Activated CD4-positive, alpha-beta memory T cell treated with anti-CD3 and anti-CD28 coated beads, Interleukin-2, amount 10 ng/mL, durations not matched to agents 7 days and 5 days (primary cell): ENCODE measurements around the gene FAM120A. TPM values are rescaled to one million over a fixed set of nuclear protein-coding genes. Genes with fewer than 3 reads are reported as not detected.

Source experiments
- CTCF ChIA-PET: fragments of 350-600 bp; sonication (Branson Sonifier 250); formaldehyde crosslinking; loops from one replicate; lab custom pipeline; 2021; ENCODE audit warnings: antibody characterized with exemption, inconsistent platforms; lab: Charles Lee
- POLR2A ChIA-PET: fragments of 350-600 bp; sonication (Branson Sonifier 250); formaldehyde crosslinking; loops from one replicate; lab custom pipeline; 2021; ENCODE audit warnings: antibody characterized with exemption; lab: Charles Lee
- DNase-seq: peaks from one replicate; pipeline ENCODE4 v3.0.0-alpha.2; 2020
- H3K27ac Mint-ChIP-seq: one replicate; pipeline ENCODE4 v1.8.0; 2021; ENCODE audit warnings: mild to moderate bottlenecking, mixed read lengths
- H3K27me3 Mint-ChIP-seq: one replicate; pipeline ENCODE4 v1.8.0; 2021; ENCODE audit warnings: mixed read lengths
- H3K36me3 Mint-ChIP-seq: one replicate; pipeline ENCODE4 v1.8.0; 2021; ENCODE audit warnings: low read depth, mixed read lengths
- H3K4me1 Mint-ChIP-seq: one replicate; pipeline ENCODE4 v1.8.0; 2021; ENCODE audit warnings: mixed read lengths
- H3K4me3 Mint-ChIP-seq: one replicate; pipeline ENCODE4 v1.8.0; 2021; ENCODE audit warnings: mild to moderate bottlenecking, mixed read lengths
- H3K9me3 Mint-ChIP-seq: one replicate; pipeline ENCODE4 v1.8.0; 2021; ENCODE audit warnings: mixed read lengths
- total RNA-seq, 2 experiments: library from RNA; stranded (reverse); gene quantifications; one replicate each; pipeline ENCODE4 v1.2.3, GENCODE V29; 2021

Gene FAM120A, protein sequence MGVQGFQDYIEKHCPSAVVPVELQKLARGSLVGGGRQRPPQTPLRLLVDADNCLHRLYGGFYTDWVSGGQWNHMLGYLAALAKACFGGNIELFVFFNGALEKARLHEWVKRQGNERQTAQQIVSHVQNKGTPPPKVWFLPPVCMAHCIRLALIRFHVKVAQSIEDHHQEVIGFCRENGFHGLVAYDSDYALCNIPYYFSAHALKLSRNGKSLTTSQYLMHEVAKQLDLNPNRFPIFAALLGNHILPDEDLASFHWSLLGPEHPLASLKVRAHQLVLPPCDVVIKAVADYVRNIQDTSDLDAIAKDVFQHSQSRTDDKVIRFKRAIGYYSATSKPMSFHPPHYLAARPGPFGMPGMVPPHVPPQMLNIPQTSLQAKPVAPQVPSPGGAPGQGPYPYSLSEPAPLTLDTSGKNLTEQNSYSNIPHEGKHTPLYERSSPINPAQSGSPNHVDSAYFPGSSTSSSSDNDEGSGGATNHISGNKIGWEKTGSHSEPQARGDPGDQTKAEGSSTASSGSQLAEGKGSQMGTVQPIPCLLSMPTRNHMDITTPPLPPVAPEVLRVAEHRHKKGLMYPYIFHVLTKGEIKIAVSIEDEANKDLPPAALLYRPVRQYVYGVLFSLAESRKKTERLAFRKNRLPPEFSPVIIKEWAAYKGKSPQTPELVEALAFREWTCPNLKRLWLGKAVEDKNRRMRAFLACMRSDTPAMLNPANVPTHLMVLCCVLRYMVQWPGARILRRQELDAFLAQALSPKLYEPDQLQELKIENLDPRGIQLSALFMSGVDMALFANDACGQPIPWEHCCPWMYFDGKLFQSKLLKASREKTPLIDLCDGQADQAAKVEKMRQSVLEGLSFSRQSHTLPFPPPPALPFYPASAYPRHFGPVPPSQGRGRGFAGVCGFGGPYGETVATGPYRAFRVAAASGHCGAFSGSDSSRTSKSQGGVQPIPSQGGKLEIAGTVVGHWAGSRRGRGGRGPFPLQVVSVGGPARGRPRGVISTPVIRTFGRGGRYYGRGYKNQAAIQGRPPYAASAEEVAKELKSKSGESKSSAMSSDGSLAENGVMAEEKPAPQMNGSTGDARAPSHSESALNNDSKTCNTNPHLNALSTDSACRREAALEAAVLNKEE
- 100 to 1,000 TPM; 133 to 138 TPM for total RNA-seq

DNA sequence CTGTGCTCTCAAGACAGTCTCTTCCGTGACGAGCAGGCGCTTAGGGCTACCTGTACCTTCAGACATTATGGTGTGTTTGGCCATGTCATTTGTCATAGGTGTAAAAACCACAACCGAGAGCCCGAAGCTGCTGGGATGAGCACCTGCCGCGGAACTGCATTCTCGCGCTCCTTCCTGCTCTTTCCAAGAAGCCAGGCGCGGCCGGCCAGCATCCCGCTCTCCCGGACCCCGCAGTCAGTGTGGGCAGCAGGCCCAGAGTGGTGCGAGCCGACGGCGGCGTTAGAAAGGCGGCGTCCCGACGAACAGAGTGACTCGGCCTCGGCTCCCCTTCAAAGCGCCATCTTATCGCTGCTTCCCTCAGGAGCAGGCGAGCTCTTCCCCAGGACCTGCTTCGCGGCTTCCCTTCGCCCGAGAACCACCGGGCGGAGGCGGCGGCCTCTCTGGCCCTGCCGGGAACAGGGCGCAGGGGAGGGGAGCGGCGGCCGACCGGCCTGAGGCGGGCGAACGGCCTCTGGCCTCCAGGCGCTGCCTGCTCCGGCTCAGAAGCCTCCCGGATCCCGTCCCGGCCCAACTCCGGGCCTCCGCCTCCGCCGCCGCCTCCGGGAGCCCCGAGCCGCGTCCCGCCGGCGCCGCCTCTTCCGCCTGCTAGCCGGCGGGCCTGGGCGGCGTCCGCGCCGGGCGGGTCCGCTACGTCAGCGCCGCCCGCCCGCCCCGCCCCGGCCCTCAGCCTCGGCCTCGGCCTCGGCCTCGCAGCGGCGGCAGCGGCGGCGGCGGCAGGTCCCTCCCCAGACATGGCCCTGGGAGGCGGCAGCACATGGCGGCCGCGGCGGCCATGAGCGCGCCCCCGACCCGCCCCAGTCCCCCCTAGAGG lies at the start of gene FAM120A:
Gene FAM120A (plus strand): TSS at position 741 of the 871 bp plus-strand sequence. CDS start 231 bp downstream, outside the sequence.
- Mint-ChIP-seq H3K9me3 (no peaks in the 10 kb centered on the region), H3K27ac (peak within 1 kb of the TSS; percentile 92), H3K27me3 (no peaks in the 10 kb centered on the region), H3K4me1 (peaks cover 50% of the 10 kb centered on the region), H3K4me3 (peak within 1 kb of the TSS; percentile 91), H3K36me3 (peaks cover 69% of the 10 kb centered on the region)
- peak; percentile 81 for DNase-seq
- ChIA-PET POLR2A (interaction anchor here (0.8 to 5.3 kb wide), 12 partner anchors 9 to 392 kb away, joined by 3 to 160 read pairs (median 4); no protein-coding TSS in a partner anchor), CTCF (interaction anchor here (0.9 to 1.9 kb wide), 3 partner anchors 18 to 115 kb away, joined by 3 to 13 read pairs (median 4); no protein-coding TSS in a partner anchor)

DNA sequence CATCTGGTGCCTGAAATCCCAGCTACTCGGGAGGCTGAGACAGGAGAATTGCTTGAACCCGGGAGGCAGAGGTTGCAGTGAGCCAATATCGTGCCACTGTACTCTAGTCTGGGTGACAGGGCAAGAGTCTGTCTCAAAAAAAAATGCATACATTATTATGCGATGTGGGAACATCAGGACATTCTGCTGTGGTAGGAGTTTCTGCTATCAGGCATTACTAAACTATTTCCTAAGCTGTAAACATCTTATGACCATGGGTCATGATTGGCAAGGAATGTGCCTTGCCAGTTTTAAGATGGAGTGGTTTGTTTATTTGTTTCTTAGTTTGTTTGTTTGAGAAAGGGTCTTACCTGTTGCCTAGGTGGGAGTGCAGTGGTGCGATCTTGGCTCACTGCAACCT lies 45.1 kb upstream of the FAM120A start:
- CTCF ChIA-PET, result interaction anchor here (1.1 kb wide), 1 partner anchor 160 kb away, joined by 3 read pairs; no protein-coding TSS in a partner anchor
- no peaks in the 10 kb centered on the region for H3K36me3 Mint-ChIP-seq

DNA sequence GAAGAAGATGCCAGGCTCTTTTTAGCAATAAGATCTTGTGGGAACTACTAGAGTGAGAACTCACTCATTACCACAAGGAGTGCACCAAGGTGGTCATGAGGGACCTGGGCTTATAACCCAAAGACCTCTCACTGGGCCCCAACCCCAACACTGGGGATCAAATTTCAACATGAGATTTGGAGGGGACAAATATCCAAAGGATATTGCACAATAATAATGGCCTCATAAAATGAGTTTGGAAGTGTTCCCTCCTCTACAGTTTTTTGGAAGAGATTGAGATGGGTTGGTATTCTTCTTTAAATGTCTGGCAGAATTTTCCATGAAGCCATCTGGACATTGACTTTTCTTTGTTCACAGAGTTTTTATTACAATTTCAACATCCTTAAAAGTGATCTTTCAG lies 38.0 kb upstream of the FAM120A start:
- no peak for DNase-seq
- CTCF ChIA-PET, result no interaction called here
- Mint-ChIP-seq H3K27ac (no peak overlapping the region), H3K9me3 (peaks cover 7% of the 10 kb centered on the region), H3K4me3 (no peak overlapping the region), H3K27me3 (peaks cover 56% of the 10 kb centered on the region), H3K36me3 (peaks cover 3% of the 10 kb centered on the region), H3K4me1 (no peaks in the 10 kb centered on the region)
- POLR2A ChIA-PET, result no interaction called here

More for the DNA sequence above, 45.1 kb upstream of the FAM120A start:
- Mint-ChIP-seq H3K9me3 (no peaks in the 10 kb centered on the region), H3K4me1 (no peaks in the 10 kb centered on the region), H3K27me3 (peaks cover 25% of the 10 kb centered on the region), H3K4me3 (no peak overlapping the region), H3K27ac (no peak overlapping the region)
- DNase-seq, result no peak
- POLR2A ChIA-PET, result no interaction called here

DNA sequence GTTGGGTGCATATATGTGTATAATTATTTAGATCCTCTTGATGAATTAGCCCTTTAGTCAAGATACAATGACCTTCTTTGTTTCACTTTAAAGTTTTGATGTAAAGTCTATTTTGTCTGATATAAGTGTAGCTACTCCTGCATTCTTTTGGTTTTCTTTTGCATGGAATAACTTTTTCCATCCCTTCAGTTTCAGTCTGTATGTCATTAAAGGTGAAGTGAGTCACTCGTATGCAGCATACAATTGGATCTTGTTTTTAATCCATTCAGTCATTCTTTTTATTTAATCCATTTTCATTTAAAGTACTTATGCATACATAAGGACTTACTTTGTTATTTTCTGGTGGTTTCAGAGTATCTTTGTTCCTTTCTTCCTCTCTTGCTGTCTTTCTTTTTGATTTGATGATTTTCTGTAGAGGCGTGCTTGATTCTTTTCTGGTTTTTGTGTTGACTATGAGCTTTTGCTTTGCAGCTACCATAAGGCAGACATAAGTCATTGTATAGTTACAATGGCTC lies 36.3 kb upstream of the FAM120A start:
- peaks cover 43% of the 10 kb centered on the region for H3K27me3 Mint-ChIP-seq
- DNase-seq, result no peak
- no peak overlapping the region for H3K27ac Mint-ChIP-seq
- ChIA-PET POLR2A (no interaction called here), CTCF (no interaction called here)
- H3K9me3 Mint-ChIP-seq, result peaks cover 13% of the 10 kb centered on the region
- no peaks in the 10 kb centered on the region for H3K4me1 Mint-ChIP-seq
- H3K36me3 Mint-ChIP-seq, result peaks cover 6% of the 10 kb centered on the region
- H3K4me3 Mint-ChIP-seq, result no peak overlapping the region

DNA sequence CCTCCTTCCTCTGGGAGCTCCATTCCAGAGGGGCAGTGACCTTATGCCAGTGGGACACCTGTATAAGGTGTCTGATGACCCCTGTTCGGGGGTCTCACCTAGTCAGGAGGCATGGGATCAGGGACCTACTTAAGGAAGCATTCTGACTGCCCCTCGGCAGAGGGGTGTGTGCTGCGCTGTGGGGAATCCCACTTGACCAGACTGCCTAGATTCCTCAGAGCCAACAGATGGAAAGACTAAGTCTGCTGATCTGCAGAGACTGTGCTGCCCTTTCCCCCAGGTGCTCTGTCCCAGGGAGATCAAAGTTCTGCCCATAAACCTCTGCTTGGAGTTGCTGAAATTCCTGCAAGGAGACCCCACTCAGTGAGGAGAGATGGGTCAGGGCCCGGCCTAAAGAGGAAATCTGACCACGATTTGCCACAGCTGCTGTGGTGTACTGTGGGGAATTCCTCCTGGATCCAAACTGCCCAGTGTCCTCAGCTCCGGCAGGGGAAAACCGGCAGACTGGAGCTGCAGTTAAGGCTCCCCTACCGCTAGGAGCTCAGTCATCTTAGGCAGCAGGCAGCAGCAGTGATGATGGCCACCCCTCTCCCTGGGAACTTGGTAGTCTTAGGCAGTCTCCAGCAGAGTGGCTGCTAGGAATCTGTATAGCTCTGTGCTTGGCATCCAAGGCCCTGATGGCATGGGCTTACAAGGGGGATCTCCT lies 34.8 kb upstream of the FAM120A start:
- no peaks in the 10 kb centered on the region for H3K4me1 Mint-ChIP-seq
- CTCF ChIA-PET, result no interaction called here
- H3K36me3 Mint-ChIP-seq, result peaks cover 6% of the 10 kb centered on the region
- no peak for DNase-seq
- POLR2A ChIA-PET, result no interaction called here
- no peak overlapping the region for H3K4me3 Mint-ChIP-seq
- H3K9me3 Mint-ChIP-seq, result peaks cover 13% of the 10 kb centered on the region
- H3K27ac Mint-ChIP-seq, result no peak overlapping the region
- peaks cover 36% of the 10 kb centered on the region for H3K27me3 Mint-ChIP-seq

DNA sequence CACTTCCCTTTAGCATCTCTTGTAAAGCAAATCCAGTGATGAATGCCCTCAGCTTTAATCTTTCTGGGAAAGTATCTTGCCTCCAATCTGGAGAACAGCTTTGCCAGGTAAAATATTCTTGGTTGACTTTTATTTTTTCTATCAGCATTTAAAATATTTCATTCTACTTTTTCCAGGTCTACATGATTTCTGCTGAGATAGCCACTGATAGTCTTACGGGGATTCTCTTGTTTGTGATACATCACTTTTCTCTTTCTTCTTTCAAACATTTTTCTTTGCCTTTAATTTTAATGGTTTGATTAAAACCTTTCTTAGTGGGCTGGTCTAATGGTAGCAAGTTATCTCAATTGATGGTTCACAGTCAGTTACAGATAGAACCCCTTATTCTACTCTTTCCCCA lies 33.9 kb upstream of the FAM120A start:
- peaks cover 13% of the 10 kb centered on the region for H3K9me3 Mint-ChIP-seq

DNA sequence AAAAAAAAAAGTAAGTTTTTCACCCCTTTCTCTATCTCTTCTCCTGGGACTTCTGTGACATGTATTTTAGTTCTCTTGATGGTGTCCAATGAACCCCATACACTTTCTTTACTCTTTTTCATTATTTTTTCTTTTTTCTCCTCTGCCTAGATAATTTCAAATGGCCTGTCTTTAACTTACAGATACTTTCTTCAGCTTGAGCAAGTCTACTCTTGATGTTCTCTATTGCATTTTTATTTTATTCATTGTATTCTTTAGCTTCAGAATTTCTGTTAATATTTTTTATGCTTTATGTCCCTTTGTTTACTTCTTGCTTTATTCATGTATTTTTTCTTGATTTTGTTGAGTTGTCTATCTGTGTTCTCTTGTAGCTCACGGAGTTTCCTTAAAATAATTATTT lies 32.5 kb upstream of the FAM120A start:
- ChIA-PET POLR2A (no interaction called here), CTCF (no interaction called here)
- Mint-ChIP-seq H3K4me3 (no peak overlapping the region), H3K27me3 (peaks cover 21% of the 10 kb centered on the region), H3K4me1 (no peaks in the 10 kb centered on the region), H3K27ac (no peak overlapping the region), H3K36me3 (peaks cover 6% of the 10 kb centered on the region), H3K9me3 (peaks cover 13% of the 10 kb centered on the region)
- DNase-seq, result no peak

More for the DNA sequence above, 33.9 kb upstream of the FAM120A start:
- DNase-seq, result no peak
- Mint-ChIP-seq H3K36me3 (peaks cover 6% of the 10 kb centered on the region), H3K4me1 (no peaks in the 10 kb centered on the region), H3K4me3 (no peak overlapping the region), H3K27ac (no peak overlapping the region), H3K27me3 (peaks cover 31% of the 10 kb centered on the region)
- ChIA-PET CTCF (no interaction called here), POLR2A (no interaction called here)

DNA sequence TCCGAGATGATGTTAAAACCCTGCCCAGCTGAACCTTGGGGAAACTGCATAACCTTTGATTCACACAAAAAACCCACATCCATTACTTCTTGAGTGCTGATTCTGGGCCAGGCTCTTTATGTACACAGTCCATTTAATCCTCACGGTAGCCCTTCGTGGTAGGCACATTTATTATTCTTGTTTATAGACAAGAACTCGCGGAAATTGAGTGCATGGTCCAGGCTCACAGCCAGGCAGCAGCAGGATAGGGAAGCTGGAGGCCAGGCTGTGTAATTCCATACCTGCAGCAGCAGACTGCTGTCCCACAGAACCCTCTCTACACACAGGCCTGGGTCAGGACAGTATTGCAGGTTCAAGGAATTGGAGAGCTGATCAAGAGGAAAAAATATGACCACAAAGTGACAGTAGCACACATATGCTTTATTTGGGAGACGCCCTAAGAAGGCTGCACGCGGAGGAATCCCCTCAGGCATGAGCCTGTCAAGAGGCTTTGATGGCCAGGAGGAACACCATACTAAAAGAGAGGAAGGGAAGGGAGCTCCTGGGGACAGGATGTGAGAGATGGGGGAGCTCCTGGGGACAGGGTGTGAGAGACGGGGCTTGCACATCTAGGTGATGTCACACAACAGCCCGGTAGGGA lies 28.4 kb upstream of the FAM120A start:
- Mint-ChIP-seq H3K36me3 (peaks cover 4% of the 10 kb centered on the region), H3K4me3 (no peak overlapping the region), H3K4me1 (no peaks in the 10 kb centered on the region), H3K27me3 (peaks cover 27% of the 10 kb centered on the region), H3K9me3 (peaks cover 6% of the 10 kb centered on the region), H3K27ac (no peak overlapping the region)
- ChIA-PET POLR2A (no interaction called here), CTCF (no interaction called here)
- DNase-seq, result no peak

DNA sequence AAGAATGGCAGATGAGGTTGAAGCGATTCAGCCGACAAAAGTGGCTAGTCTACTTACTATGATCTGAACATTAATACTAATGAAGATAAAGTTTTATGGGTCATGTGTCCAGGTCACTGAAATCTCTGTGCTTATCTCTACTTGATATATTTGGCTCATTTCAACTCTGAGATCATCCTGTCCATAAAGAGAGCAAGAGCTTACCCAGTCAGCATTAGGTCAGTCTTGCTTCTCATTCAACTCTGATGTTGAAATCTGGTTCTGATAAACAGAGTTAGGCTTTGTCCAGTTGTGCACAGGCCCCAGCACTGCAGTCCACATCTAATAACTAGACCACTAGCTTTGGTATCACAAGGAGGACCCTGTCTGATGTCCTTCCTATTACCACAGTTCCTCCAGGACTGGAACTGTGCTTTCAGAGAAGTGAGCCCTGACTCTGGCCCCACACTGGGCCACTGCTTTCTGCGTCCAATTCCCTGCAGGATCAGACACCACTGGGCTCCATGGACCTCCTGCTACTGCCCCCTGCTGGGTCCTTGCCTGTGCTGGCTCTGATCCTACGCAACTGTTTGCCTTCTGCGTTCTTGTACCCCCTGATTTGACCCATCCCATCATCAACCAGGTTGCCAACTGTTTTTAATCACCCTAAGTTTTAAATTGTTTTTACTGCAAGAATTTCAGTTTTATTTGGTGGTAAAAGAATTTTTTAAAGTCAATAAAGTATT lies 23.7 kb upstream of the FAM120A start:
- Mint-ChIP-seq H3K27ac (no peak overlapping the region), H3K36me3 (no peaks in the 10 kb centered on the region), H3K27me3 (peaks cover 26% of the 10 kb centered on the region), H3K4me1 (peaks cover 2% of the 10 kb centered on the region), H3K9me3 (no peaks in the 10 kb centered on the region), H3K4me3 (no peak overlapping the region)
- ChIA-PET POLR2A (no interaction called here), CTCF (no interaction called here)
- DNase-seq, result no peak

DNA sequence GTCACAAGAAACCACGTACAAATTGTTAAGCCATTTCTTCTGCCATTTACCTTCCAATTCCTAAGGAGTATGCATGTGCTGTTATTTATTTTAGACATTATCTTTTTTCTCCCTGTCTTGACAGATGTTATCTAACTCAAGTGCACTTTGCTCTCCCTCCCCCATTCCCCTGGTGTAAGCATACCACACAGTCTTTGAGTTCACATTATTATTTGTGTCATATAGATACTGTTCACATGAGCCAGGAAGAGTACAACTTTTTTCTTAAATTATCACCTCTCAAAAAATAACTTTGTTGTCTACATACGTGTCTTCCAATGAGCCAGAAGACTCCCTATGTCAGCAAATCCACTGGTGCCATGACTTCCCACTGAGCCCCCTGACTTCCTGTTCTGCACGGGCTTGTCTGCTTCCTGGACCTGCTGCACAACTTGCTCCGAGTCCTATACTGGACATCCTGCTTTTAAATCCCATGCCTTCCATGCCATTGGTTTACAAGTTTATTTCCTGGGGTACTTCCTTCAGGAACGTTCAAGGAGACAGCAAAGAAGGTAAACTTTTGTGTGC lies 19.9 kb upstream of the FAM120A start:
- H3K36me3 Mint-ChIP-seq, result no peaks in the 10 kb centered on the region
- DNase-seq, result no peak
- H3K27ac Mint-ChIP-seq, result no peak overlapping the region
- ChIA-PET POLR2A (no interaction called here), CTCF (no interaction called here)
- H3K27me3 Mint-ChIP-seq, result peaks cover 6% of the 10 kb centered on the region
- H3K4me3 Mint-ChIP-seq, result no peak overlapping the region
- no peaks in the 10 kb centered on the region for H3K9me3 Mint-ChIP-seq
- H3K4me1 Mint-ChIP-seq, result peaks cover 2% of the 10 kb centered on the region
